DMS53 treated with DMSO at 0.1 percent for 48 hours (cell line): ENCODE data around the gene CREB3L4.
A peak's percentile ranks its signal among the peaks of the same experiment; 100 is the strongest.
"Not testable (repeated sequence)": the region's sequence is repeated elsewhere in the genome, so short reads cannot be mapped to it uniquely, and the experiment has no call there.

ENCODE experiments used
- DNase-seq: peaks from one replicate; lab custom pipeline; 2025; ENCODE audit not compliant: unreplicated experiment; lab: John Stamatoyannopoulos, UW

Gene CREB3L4

GRCh38 chr1:153984123-153984894 is 16.6 kb downstream of the CREB3L4 start:
- DNase-seq, result no peak

- no peak for DNase-seq
These were observed 17.7 kb downstream of the CREB3L4 start for GRCh38 chr1:153985341-153985912.

DNA sequence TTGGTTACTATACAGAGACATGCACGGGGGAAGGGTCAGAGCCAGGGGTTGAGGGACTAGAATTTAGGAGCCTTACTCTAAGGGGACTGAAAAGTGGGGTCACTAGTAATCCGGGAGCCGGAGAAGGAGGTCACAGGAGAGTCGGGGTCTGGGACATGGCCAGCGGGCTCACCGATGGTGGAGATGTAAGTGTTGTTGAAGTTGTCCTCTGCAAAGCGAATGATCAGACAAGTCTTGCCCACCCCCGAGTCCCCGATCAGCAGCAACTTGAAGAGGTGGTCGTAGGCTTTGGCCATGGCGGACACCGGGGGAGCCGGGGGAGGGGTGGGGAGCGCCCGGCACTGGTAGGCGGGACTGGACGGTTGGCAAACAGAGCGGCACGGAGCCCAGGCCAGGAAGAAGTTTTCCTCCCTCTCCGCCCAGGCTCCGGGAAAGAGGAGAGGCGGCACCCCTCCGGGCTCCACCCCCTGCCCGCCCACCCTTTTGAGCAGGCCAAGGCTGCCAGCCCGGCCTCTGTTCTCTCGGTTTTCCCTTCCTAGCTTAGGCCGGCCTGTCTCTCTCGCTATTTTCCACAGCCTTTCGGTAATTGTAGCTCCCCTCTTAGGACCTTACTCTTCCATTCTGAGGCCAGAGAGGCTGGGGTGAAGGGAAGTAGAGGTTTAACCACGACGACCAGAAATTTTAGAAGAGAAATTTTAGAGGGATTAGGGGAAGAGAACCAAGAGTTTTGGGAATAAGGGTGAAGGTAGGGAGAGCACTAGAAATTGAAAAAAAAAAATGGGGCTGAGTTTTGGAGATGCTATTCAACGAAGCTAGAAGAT is 18.4 kb downstream of the CREB3L4 start, which contains the start of gene RAB13:
Gene RAB13, minus strand, starts transcription at position 399 of the 821 bp plus-strand sequence. Its CDS starts 103 bp downstream, at position 296.
- peak; percentile 82 for DNase-seq

GRCh38 chr1:153987621-153988020 is 19.9 kb downstream of the CREB3L4 start:
- no peak for DNase-seq

DNA sequence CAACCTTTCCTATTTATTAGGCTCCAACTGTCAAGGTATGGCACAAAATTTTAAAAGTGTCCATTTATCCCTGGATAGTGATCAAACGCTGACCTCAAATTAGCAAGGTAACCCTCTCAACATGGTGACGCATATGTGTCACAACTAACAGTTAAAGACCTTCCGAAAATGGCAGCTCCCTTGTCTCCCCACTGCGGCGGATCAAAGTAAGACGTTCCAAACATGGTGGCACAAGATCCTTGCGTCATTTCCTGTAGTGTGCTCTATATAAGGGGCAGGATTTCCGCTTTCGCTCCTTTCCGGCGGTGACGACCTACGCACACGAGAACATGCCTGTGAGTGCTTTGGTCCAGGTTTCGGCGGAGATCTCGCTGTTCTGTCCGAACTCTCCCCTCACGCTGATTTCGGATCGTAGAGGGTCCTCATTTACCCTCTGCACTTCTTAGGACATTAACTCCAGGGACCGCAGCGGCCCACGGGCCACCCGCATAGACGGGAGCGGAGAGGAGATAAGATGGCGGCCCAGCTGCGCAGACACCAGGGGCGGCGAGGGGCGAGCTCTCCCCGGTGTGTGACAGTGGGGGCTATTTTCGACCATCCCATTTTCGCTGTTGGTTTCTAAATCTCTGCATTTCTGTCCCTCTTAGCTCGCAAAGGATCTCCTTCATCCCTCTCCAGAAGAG is 22.9 kb downstream of the CREB3L4 start, which contains the start of gene RPS27:
Gene RPS27, plus strand, starts transcription at position 295 of the 683 bp plus-strand sequence. Its CDS starts 35 bp downstream, at position 330.
- DNase-seq, result peak; percentile 97

DNA sequence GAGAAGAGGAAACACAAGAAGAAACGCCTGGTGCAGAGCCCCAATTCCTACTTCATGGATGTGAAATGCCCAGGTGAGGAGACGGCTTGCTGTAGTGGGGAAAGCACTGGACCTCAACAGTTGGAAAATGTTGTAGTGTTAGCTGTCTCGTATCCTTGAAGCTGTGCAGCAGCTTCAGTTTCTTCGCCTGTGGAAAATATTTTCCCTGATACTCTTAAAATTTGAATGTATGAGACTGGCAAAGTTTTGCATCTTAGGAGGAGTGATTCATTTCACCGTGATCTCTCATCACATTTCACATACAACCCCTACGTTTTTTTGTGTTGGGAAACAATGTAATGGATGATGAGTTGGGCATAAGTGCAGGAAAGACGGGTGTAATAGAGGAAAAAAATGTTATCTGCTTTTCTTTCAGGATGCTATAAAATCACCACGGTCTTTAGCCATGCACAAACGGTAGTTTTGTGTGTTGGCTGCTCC is 23.5 kb downstream of the CREB3L4 start:
- no peak for DNase-seq

DNA sequence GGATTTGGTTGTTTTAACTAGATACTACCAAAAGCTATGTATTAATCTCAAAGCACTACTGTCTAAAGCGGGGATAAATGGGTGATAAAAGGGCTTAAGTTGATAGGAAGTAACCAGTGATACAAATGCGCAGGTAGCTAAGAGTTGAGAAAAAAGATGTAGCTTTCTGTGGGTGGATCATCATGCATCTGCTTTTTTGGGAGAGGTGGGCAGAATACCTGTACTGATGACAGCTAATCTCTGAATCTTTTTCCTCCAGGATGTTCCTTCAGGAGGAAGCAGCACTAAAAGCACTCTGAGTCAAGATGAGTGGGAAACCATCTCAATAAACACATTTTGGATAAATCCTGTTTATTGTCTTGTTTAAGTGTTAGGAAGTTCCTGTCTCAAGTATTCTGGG is 24.1 kb downstream of the CREB3L4 start:
- no peak for DNase-seq

DNA sequence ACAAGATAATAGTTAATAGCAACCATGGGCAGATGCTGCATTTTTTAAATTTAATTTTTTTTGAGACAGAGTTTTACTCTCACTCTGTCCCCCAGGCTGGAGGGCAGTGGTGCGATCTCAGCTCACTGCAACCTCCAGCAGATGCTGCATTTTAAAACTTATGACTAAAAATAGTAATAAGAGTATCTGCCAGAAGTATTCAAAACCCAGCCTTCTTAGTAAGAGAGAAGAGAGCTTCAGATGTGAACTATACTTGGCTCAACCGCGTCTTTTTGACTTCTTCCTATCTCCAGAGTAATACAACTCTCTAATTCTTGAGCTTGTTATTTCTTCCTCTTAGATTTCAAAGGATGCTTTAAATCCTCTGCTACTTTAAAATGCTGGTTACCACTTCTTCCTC is 27.5 kb downstream of the CREB3L4 start:
- DNase-seq, result no peak

GRCh38 chr1:153995640-153996039 is 27.9 kb downstream of the CREB3L4 start:
- no peak for DNase-seq

GRCh38 chr1:153996882-153997281 is 29.2 kb downstream of the CREB3L4 start:
- DNase-seq, result not testable (repeated sequence)

DNA sequence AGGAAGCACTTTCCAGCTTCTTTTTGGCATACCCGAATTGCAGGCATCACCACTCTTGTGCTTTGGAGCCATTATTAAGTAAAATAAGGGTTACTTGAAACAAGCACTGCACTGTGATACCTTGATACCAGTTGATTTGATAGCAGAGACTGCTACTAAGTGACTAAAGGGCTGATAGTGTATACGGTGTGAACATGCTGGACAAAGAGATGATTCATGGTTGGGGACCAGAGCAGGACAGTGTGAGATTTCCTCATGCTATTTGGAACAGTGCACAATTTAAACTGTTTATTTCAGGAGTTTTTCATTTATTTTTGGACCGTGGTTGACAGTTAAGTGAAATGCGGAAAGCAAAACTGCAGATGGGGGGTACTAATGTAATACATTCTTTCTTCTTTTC is 32.7 kb downstream of the CREB3L4 start:
- no peak for DNase-seq

GRCh38 chr1:154006136-154006535 is 38.4 kb downstream of the CREB3L4 start:
- no peak for DNase-seq

DNA sequence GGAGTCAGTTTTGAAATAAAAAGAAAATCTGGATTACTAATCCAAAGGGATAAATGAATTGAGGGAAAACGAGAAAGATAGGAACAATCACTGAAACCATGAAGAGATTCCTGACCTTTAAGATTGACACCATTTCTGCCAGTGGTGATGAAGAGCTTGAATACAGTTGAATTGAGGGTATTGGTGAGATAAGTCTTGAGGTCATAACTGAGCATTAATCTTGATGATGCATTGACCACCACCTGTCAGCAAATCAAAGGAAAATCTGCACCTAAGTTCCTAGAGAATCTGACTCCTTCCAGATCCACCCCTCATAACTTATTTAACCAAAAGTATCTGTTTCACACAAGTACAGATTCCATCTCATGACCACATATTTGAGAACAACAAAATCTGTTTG is 44.4 kb downstream of the CREB3L4 start:
- no peak for DNase-seq

DNA sequence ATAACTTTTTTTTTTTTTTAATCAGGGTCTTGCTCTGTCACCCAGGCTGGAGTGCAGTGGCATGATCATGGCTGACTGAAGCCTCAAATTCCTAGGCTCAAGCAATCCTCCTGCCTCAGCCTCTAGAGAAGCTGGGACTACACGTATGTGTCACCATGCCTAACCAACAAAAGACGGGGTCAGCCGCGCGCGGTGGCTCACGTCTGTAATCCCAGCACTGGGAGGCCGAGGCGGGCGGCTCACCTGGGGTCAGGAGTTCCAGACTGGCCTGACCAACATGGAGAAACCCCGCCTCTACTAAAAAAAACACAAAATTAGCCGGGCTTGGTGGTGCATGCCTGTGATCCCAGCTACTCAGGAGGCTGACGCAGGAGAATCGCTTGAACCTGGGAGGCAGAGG is 44.8 kb downstream of the CREB3L4 start:
- not testable (repeated sequence) for DNase-seq

DNA sequence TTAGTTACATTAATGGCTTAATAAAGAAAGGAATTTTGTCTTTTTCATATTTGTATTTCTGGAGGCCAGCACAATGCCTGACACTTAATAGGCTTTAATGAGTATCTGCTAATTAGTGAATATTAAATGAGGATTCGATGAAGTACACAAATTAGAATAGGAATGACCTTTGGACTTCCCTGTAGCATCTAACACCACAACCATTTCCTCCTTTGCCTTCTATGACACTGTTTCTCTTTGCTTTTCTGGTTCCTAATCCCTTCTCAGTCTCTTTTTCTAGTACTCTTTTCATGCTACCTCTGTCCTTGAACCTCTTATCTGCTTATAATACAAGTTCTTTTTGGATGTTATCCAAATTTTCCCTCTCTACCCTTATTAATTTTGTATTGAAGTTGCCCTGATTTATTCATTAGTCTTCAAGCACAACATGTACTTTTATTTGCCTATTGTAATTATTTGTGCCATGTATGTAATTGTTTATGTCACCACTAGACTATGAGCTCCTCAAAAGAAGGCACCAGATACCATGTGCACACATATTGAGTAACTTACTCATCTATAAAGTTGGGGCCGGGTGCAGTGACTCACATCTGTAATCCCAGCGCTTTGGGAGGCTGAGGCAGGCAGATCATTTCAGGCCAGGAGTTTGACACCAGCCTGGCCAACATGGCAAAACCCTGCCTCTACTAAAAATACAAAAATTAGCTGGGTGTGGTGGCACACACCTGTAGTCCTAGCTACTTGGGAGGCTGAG is 46.6 kb downstream of the CREB3L4 start:
- peak; percentile 28 for DNase-seq

DNA sequence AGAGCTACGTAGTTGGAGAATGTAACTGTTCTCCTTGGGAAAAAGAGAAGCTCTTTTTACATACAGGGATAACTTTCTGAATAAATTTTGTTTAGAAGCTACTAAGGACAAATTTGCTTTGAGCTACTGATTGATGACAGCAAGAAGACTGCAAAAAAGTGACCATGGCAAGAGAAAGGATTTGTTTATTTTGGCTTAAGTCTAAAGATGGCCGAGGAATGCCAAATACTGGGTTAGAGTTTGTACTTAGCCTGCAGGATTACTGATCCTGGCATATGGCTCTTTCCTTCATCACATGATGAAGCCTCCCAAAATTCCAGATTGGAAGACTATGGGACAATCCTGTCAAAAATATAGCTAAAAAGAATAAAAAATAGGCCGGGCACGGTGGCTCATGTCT is 51.6 kb downstream of the CREB3L4 start:
- DNase-seq, result no peak

GRCh38 chr1:154019940-154020339 is 52.2 kb downstream of the CREB3L4 start:
- DNase-seq, result no peak
